Smooth muscle cell (in vitro differentiated cells): Measurements from ENCODE around the gene ROR1. TPM values are rescaled to one million over a fixed set of nuclear protein-coding genes. Genes with fewer than 3 reads are reported as not detected.

ENCODE experiments used
- DNase-seq: peaks from one replicate; lab custom pipeline; 2025; ENCODE audit not compliant: unreplicated experiment; lab: John Stamatoyannopoulos, UW
- H2AFZ ChIP-seq: fragments of 200-600 bp; sonication (generic); 2 replicates; pipeline ENCODE4 v1.6.0; 2016; ENCODE audit warnings: antibody characterized with exemption, low read depth, mild to moderate bottlenecking
- H3F3A ChIP-seq: fragments of 200-600 bp; sonication (generic); 2 replicates; pipeline ENCODE4 v1.6.0; 2017; ENCODE audit warnings: antibody characterized with exemption, low read depth
- H3K27ac ChIP-seq: fragments of 200-600 bp; sonication (generic); 2 replicates; pipeline ENCODE4 v1.5.1; 2016; ENCODE audit warnings: low read depth, mild to moderate bottlenecking
- H3K27me3 ChIP-seq: fragments of 200-600 bp; sonication (generic); 2 replicates; pipeline ENCODE4 v1.6.1; 2016; ENCODE audit warnings: low read depth, mild to moderate bottlenecking
- H3K36me3 ChIP-seq: fragments of 200-600 bp; sonication (generic); 2 replicates; pipeline ENCODE4 v1.5.1; 2016; ENCODE audit warnings: low read depth
- H3K4me1 ChIP-seq: fragments of 200-600 bp; sonication (generic); 2 replicates; pipeline ENCODE4 v1.5.1; 2016; ENCODE audit warnings: low read depth
- H3K4me2 ChIP-seq: fragments of 200-600 bp; sonication (generic); 2 replicates; pipeline ENCODE4 v1.6.0; 2016; ENCODE audit warnings: mild to moderate bottlenecking
- H3K4me3 ChIP-seq: fragments of 200-600 bp; sonication (generic); 2 replicates; pipeline ENCODE4 v1.5.1; 2016; ENCODE audit warnings: mild to moderate bottlenecking
- H3K79me2 ChIP-seq: fragments of 200-600 bp; sonication (generic); 2 replicates; pipeline ENCODE4 v1.6.0; 2016; ENCODE audit warnings: low read depth, mild to moderate bottlenecking
- H3K9ac ChIP-seq: fragments of 200-600 bp; sonication (generic); 2 replicates; pipeline ENCODE4 v1.6.0; 2016; ENCODE audit warnings: low read depth
- H3K9me3 ChIP-seq: fragments of 200-600 bp; sonication (generic); replicated peaks from 2 replicates; pipeline ENCODE4 v1.5.1; 2016; ENCODE audit warnings: low read depth
- H4K20me1 ChIP-seq: fragments of 200-600 bp; sonication (generic); 2 replicates; pipeline ENCODE4 v1.6.0; 2016; ENCODE audit warnings: low read depth
- WGBS: methylation state at CpG from one replicate; pipeline ENCODE4 v1.1.7; 2016; ENCODE audit warnings: low lambda C conversion rate; 5-methylcytosine and 5-hydroxymethylcytosine counted together
- polyA plus RNA-seq: library from polyadenylated mRNA; unstranded; fragments of >200 nt; fragmentation: Nextera tagmentation; extraction: Ambion mirVana; gene quantifications from 2 replicates; pipeline ENCODE4 v1.2.1, GENCODE V29; 2016
- total RNA-seq: library from RNA; depleted of rRNA; stranded (reverse); fragments of >200 nt; gene quantifications from 2 replicates; pipeline ENCODE4 v1.2.3, GENCODE V29; 2014
- TF ChIP-seq, protein P1 (sequence below): fragments of 200-600 bp; sonication (generic); IDR thresholded peaks from 2 replicates; pipeline ENCODE4 v1.5.1; 2017; ENCODE audit warnings: borderline replicate concordance, mild to moderate bottlenecking, antibody characterized with exemption; ENCODE audit not compliant: insufficient read depth, poor library complexity, severe bottlenecking

Gene ROR1
- total and polyA plus RNA-seq, 2 experiments from 2014 or later: 3.3 to 7.2 TPM

DNA sequence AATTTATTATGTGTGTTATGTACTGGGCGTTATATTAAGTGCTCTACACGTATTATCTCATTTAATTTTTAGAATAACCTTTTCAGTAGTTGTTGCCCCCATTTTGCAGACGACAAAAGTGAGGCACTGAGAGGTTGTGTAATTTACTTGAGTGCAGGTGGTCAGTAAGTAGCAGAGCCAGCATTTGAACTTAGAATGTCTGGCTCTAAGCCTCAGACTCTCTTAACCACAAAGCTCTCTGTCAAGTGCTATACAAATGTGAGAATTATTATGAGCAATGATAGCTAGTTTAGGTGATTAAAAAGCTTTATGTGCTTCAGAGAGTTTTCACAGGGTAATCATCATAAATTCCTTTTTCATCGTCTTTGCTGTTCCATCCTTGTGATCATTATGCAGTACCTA lies 333.3 kb downstream of the ROR1 start:
- DNase-seq: no peak
- no peaks in the 10 kb centered on the region for H3K9me3 ChIP-seq
- peaks cover 6% of the 10 kb centered on the region for H3K4me1 ChIP-seq
- H3K27me3 ChIP-seq: no peaks in the 10 kb centered on the region
- H3K4me2 ChIP-seq: no peak overlapping the region
- TF ChIP-seq, protein P1, sequence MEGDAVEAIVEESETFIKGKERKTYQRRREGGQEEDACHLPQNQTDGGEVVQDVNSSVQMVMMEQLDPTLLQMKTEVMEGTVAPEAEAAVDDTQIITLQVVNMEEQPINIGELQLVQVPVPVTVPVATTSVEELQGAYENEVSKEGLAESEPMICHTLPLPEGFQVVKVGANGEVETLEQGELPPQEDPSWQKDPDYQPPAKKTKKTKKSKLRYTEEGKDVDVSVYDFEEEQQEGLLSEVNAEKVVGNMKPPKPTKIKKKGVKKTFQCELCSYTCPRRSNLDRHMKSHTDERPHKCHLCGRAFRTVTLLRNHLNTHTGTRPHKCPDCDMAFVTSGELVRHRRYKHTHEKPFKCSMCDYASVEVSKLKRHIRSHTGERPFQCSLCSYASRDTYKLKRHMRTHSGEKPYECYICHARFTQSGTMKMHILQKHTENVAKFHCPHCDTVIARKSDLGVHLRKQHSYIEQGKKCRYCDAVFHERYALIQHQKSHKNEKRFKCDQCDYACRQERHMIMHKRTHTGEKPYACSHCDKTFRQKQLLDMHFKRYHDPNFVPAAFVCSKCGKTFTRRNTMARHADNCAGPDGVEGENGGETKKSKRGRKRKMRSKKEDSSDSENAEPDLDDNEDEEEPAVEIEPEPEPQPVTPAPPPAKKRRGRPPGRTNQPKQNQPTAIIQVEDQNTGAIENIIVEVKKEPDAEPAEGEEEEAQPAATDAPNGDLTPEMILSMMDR: no peak
- no peak overlapping the region for H3K9ac ChIP-seq
- H3K27ac ChIP-seq: no peak overlapping the region
- no peaks in the 10 kb centered on the region for H3K36me3 ChIP-seq
- no peak overlapping the region for H3K4me3 ChIP-seq
- WGBS: 94% methylated on average over 4 of the region's 4 CpGs
- H2AFZ ChIP-seq: no peak overlapping the region
- H3K79me2 ChIP-seq: no peaks in the 10 kb centered on the region
- no peaks in the 10 kb centered on the region for H4K20me1 ChIP-seq
- H3F3A ChIP-seq: peaks cover 11% of the 10 kb centered on the region

DNA sequence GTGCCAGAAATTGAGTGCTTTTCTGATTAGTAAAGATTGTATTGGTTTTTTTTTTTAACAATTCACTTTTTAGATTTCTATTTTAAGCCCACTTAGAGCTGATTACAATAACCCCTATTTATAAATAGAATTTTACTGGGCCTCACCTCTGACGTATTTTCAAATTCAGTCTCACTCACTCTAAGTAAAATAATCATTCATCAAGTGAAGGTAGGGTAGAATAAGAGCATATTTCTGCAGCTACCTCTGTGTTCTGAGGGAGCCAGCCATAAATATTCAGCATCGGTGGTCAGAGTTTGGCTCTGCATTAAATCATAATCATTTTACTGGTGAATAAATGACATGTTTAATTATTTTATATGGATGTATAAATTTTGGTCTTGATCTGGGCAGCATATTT lies 333.8 kb downstream of the ROR1 start:
- Histone ChIP-seq H3K9ac (no peak overlapping the region), H3K4me1 (peaks cover 6% of the 10 kb centered on the region), H3K9me3 (no peaks in the 10 kb centered on the region), H2AFZ (no peak overlapping the region), H3K27me3 (no peaks in the 10 kb centered on the region), H3K4me2 (no peak overlapping the region), H3K4me3 (no peak overlapping the region), H4K20me1 (no peaks in the 10 kb centered on the region), H3K79me2 (no peaks in the 10 kb centered on the region), H3F3A (peaks cover 11% of the 10 kb centered on the region), H3K36me3 (no peaks in the 10 kb centered on the region), H3K27ac (no peak overlapping the region)
- TF ChIP-seq, protein P1: no peak
- DNase-seq: no peak
- WGBS: 98% methylated on average over 2 of the region's 2 CpGs

DNA sequence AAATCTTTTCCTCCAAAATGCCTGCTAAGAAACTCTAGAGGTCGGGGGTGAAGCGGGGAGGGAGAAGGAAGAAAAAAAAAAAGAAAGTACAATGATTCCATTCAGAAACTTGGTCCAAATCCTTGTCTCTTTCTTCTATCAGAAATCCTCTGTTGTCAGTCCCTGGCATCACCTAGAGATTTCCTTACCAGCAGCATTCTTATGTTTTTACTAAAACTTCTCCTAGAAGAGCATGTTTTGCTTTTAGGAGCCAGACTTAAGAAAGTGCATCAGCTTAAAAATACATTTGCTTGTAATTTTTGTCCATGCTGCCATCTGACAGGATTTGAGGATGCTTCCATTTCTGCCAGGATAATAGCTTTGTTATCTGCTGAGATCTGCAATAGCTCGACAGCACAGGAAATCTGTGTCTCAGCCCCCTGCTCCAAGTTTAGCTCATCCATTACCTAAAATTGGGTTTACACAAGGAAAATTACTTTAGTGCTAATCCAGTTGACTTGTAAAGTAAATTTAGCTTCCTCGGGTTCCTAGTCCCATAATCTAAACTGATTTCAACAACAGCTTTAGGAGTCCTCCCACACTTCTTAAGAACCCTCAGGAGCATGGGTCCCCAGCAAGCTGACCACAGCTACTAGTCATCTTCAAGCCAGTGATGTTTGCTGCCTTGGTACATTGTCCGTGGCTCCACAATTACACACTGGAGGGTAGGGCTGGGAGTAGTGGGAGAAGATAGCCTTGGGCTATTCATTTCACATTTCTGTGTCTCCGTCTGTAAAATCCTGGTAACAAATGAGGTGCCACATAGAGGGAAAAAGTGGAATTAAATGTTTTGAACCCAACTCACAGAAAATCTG lies 337.3 kb downstream of the ROR1 start:
- Histone ChIP-seq H3K27ac (no peak overlapping the region), H4K20me1 (no peaks in the 10 kb centered on the region), H3K9me3 (no peaks in the 10 kb centered on the region), H2AFZ (no peak overlapping the region), H3K27me3 (peaks cover 4% of the 10 kb centered on the region), H3K4me2 (no peak overlapping the region), H3K79me2 (no peaks in the 10 kb centered on the region), H3K36me3 (no peaks in the 10 kb centered on the region), H3K4me3 (no peak overlapping the region), H3K4me1 (peaks cover 6% of the 10 kb centered on the region), H3K9ac (no peak overlapping the region), H3F3A (peaks cover 11% of the 10 kb centered on the region)
- TF ChIP-seq, protein P1: no peak
- no peak for DNase-seq
- WGBS: 23% methylated on average over 6 of the region's 6 CpGs

DNA sequence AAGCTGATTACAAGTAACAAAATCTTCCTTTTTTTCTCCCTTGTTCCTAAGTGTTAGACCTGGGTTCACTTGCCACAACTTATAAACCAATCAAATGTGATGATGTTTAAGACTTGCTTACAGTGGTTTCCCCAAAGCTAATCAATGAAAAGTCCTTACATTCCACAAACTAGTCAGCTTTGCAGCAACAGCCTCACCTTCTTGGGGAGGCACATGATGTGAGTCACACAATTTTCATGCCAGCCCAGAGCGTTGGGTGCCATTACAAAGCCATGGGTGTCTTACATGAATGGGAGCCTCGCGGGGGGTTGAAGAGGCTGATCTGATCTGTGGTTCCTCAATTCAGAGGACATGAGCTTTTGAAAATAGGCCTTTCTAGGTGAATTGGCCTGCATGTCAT lies 338.0 kb downstream of the ROR1 start:
- Histone ChIP-seq H3K9ac (no peak overlapping the region), H3K79me2 (no peaks in the 10 kb centered on the region), H3F3A (peaks cover 11% of the 10 kb centered on the region), H3K27ac (no peak overlapping the region), H3K4me2 (no peak overlapping the region), H2AFZ (no peak overlapping the region), H4K20me1 (no peaks in the 10 kb centered on the region), H3K9me3 (no peaks in the 10 kb centered on the region), H3K4me1 (peaks cover 6% of the 10 kb centered on the region), H3K4me3 (no peak overlapping the region), H3K36me3 (no peaks in the 10 kb centered on the region), H3K27me3 (peaks cover 5% of the 10 kb centered on the region)
- DNase-seq: no peak
- WGBS: 79% methylated on average over 3 of the region's 3 CpGs
- TF ChIP-seq, protein P1: no peak
